Subcutaneous adipose tissue (tissue), 4 donors: ENCODE data around the gene GPX3. TPM values are rescaled to one million over a fixed set of nuclear protein-coding genes. Genes with fewer than 3 reads are reported as not detected.

Experiments used
- CTCF ChIP-seq: fragments of 450-650 bp; IDR thresholded peaks from one replicate; pipeline ENCODE4 v1.5.1; 2016; ENCODE audit warnings: low read depth, mild to moderate bottlenecking, control low read depth, antibody characterized with exemption, moderate library complexity
- total RNA-seq, 4 donors: library from RNA; depleted of rRNA; stranded (reverse); fragments of >200 nt; gene quantifications; one replicate each; pipeline ENCODE4 v1.1.0, GENCODE V29; 2016

Gene GPX3
- total RNA-seq, 4 donors from 2014 or later, result 5,163 to 10,140 (median 6,795) TPM

GRCh38 chr5:151042453-151043093 lies 22.2 kb downstream of the GPX3 start:
- TF ChIP-seq CTCF, result no peak

GRCh38 chr5:151047814-151048425 lies 27.5 kb downstream of the GPX3 start:
- TF ChIP-seq CTCF, result no peak

- no peak for TF ChIP-seq CTCF
Observed at GRCh38 chr5:151048526-151048925, 28.1 kb downstream of the GPX3 start.

- TF ChIP-seq CTCF, result no peak
Observed at GRCh38 chr5:151051066-151051930, 30.9 kb downstream of the GPX3 start.

- TF ChIP-seq CTCF, result no peak
Observed at GRCh38 chr5:151051931-151052608, 31.7 kb downstream of the GPX3 start.

GRCh38 chr5:151052836-151053235 lies 32.4 kb downstream of the GPX3 start:
- no peak for TF ChIP-seq CTCF
